ENCODE data around the gene BAIAP2L1.

BAIAP2L1 gene

GRCh38 chr7:98281757-98282606, 118.9 kb downstream of the BAIAP2L1 start (continued):
- TF ChIP-seq, protein P1, sequence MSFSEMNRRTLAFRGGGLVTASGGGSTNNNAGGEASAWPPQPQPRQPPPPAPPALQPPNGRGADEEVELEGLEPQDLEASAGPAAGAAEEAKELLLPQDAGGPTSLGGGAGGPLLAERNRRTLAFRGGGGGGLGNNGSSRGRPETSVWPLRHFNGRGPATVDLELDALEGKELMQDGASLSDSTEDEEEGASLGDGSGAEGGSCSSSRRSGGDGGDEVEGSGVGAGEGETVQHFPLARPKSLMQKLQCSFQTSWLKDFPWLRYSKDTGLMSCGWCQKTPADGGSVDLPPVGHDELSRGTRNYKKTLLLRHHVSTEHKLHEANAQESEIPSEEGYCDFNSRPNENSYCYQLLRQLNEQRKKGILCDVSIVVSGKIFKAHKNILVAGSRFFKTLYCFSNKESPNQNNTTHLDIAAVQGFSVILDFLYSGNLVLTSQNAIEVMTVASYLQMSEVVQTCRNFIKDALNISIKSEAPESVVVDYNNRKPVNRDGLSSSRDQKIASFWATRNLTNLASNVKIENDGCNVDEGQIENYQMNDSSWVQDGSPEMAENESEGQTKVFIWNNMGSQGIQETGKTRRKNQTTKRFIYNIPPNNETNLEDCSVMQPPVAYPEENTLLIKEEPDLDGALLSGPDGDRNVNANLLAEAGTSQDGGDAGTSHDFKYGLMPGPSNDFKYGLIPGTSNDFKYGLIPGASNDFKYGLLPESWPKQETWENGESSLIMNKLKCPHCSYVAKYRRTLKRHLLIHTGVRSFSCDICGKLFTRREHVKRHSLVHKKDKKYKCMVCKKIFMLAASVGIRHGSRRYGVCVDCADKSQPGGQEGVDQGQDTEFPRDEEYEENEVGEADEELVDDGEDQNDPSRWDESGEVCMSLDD (tag by site-specific recombination; IDR thresholded peaks at IDR 0.05) = no peak
- TF ChIP-seq ZNF202 (tag by site-specific recombination; IDR thresholded peaks at IDR 0.05; ENCODE audit: borderline replicate concordance) (no peak), ZNF335 (tag by site-specific recombination; conservative IDR thresholded peaks at IDR 0.05) (peak; percentile 97), ZIC2 (tag by site-specific recombination; IDR thresholded peaks at IDR 0.05) (0 out of 2 replicates have a peak, but pooled peaks have one; percentile 17), ZBTB48 (tag by site-specific recombination; IDR thresholded peaks at IDR 0.05) (no peak), GLI4 (tag by site-specific recombination; IDR thresholded peaks at IDR 0.05) (no peak), ZNF354C (tag by site-specific recombination; IDR thresholded peaks at IDR 0.05; ENCODE audit: borderline replicate concordance, low read depth) (no peak), ZNF621 (tag by site-specific recombination; IDR thresholded peaks at IDR 0.05) (no peak), ZNF529 (tag by site-specific recombination; IDR thresholded peaks at IDR 0.05; ENCODE audit: insufficient replicate concordance) (no peak), PRDM10 (tag by site-specific recombination; IDR thresholded peaks at IDR 0.05) (no peak), ZNF518A (tag by site-specific recombination; conservative IDR thresholded peaks at IDR 0.05; ENCODE audit: low read depth) (no peak), KLF1 (tag by site-specific recombination; IDR thresholded peaks at IDR 0.05) (no peak), ZNF394 (tag by site-specific recombination; IDR thresholded peaks at IDR 0.05; ENCODE audit: borderline replicate concordance) (no peak), ZFHX2 (tag by site-specific recombination; conservative IDR thresholded peaks at IDR 0.05) (peak; percentile 80)
- TF ChIP-seq, protein P2, sequence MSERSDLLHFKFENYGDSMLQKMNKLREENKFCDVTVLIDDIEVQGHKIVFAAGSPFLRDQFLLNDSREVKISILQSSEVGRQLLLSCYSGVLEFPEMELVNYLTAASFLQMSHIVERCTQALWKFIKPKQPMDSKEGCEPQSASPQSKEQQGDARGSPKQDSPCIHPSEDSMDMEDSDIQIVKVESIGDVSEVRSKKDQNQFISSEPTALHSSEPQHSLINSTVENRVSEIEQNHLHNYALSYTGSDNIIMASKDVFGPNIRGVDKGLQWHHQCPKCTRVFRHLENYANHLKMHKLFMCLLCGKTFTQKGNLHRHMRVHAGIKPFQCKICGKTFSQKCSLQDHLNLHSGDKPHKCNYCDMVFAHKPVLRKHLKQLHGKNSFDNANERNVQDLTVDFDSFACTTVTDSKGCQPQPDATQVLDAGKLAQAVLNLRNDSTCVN (tag by site-specific recombination; optimal IDR thresholded peaks at IDR 0.05) = peak; percentile 53
- TF ChIP-seq, protein P3, sequence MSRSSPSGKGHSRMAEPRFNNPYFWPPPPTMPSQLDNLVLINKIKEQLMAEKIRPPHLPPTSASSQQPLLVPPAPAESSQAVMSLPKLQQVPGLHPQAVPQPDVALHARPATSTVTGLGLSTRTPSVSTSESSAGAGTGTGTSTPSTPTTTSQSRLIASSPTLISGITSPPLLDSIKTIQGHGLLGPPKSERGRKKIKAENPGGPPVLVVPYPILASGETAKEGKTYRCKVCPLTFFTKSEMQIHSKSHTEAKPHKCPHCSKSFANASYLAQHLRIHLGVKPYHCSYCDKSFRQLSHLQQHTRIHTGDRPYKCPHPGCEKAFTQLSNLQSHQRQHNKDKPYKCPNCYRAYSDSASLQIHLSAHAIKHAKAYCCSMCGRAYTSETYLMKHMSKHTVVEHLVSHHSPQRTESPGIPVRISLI (tag by site-specific recombination; IDR thresholded peaks at IDR 0.05) = no peak
- TF ChIP-seq, protein P4, sequence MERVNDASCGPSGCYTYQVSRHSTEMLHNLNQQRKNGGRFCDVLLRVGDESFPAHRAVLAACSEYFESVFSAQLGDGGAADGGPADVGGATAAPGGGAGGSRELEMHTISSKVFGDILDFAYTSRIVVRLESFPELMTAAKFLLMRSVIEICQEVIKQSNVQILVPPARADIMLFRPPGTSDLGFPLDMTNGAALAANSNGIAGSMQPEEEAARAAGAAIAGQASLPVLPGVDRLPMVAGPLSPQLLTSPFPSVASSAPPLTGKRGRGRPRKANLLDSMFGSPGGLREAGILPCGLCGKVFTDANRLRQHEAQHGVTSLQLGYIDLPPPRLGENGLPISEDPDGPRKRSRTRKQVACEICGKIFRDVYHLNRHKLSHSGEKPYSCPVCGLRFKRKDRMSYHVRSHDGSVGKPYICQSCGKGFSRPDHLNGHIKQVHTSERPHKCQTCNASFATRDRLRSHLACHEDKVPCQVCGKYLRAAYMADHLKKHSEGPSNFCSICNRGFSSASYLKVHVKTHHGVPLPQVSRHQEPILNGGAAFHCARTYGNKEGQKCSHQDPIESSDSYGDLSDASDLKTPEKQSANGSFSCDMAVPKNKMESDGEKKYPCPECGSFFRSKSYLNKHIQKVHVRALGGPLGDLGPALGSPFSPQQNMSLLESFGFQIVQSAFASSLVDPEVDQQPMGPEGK (tag by site-specific recombination; IDR thresholded peaks at IDR 0.05) = 0 out of 2 replicates have a peak, but pooled peaks have one; percentile 28
